WTC11 (cell line): Measurements from ENCODE around the gene YEATS2.

Experiments used
- CTCF ChIP-seq: fragments of 200-600 bp; IDR thresholded peaks from 2 replicates; pipeline ENCODE4 v1.8.0; 2022; ENCODE audit warnings: antibody characterized with exemption
- E2F4 ChIP-seq: sonication (generic); formaldehyde crosslinking; IDR thresholded peaks from 2 replicates; pipeline ENCODE4 v1.8.1; 2022; ENCODE audit warnings: low read depth, mild to moderate bottlenecking, moderate library complexity, missing genetic modification reagents, borderline replicate concordance
- FOXK1 ChIP-seq: sonication (generic); formaldehyde crosslinking; IDR thresholded peaks from 2 replicates; pipeline ENCODE4 v1.8.0; 2022; ENCODE audit warnings: mild to moderate bottlenecking, moderate library complexity, missing genetic modification reagents
- MXD4 ChIP-seq: fragments of 250-450 bp; sonication (Bioruptor Pico); IDR thresholded peaks from 2 replicates; pipeline ENCODE4 v1.8.0; 2021; ENCODE audit warnings: mild to moderate bottlenecking, moderate library complexity, borderline replicate concordance
- PRRX2 ChIP-seq: fragments of 250-450 bp; sonication (Bioruptor Pico); IDR thresholded peaks from 2 replicates; pipeline ENCODE4 v1.8.0; 2021; ENCODE audit warnings: mild to moderate bottlenecking

GRCh38 chr3:183768114-183768513 lies 70.5 kb downstream of the YEATS2 start:
- TF ChIP-seq FOXK1 (CRISPR knock-in tag), result no peak
- no peak for TF ChIP-seq CTCF
- no peak for TF ChIP-seq PRRX2 (CRISPR knock-in tag)
- TF ChIP-seq E2F4, result no peak
- TF ChIP-seq MXD4 (CRISPR knock-in tag), result no peak
